ENCODE results near the gene UCN. TPM values are rescaled to one million over a fixed set of nuclear protein-coding genes. Genes with fewer than 3 reads are reported as not detected.

The UCN gene
- total RNA-seq, 1 donor from 2014 or later, result 1.7 TPM

DNA sequence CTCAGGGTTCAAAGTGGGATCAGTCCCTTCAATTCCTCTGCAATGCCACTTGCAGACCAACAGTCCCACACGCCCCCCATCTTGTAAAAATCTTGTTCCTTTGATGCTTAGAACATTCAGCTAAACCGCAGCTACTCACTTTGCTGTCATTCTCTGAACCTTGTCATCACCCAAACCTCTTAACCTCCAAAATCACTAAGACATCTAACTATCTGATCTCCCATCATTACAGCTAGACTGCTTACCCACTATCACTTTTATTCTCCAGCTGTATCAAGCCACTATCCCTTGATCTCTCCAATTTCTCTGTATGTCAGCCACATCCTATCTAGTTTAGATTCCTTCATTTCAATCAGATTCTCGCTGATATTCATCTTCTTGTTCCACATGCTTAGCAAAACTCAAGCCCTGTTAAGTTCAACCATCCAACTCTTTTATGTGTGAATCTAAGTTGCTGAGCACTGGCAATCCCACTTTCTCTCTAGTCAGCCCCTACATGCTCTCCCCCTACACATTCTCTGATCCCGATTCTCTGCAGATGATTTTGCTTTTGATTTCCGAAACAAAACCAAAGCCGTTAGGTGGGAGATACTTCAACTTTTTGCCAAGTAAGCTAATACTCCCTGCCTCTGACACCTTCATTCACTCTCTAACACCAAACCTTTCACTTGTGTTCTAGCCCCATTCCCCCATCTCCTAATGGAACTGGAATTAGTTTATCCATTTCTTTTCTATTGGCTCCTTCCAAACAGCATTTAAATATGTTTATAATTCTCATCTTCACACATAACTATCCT lies 43.8 kb upstream of the UCN start:
- Histone ChIP-seq H3K27me3 (ENCODE audit: control insufficient read depth, insufficient read depth, low read length) (no peaks in the 10 kb centered on the region), H3K4me3 (ENCODE audit: low read depth, low read length) (no peak overlapping the region), H3K36me3 (ENCODE audit: control insufficient read depth, insufficient read depth, low read length) (no peaks in the 10 kb centered on the region)
- no peak for TF ChIP-seq CTCF (IDR thresholded peaks at IDR 0.05; ENCODE audit: insufficient read depth, low read length, poor library complexity, severe bottlenecking)
- no peak for DNase-seq (ENCODE audit: low read depth)

DNA sequence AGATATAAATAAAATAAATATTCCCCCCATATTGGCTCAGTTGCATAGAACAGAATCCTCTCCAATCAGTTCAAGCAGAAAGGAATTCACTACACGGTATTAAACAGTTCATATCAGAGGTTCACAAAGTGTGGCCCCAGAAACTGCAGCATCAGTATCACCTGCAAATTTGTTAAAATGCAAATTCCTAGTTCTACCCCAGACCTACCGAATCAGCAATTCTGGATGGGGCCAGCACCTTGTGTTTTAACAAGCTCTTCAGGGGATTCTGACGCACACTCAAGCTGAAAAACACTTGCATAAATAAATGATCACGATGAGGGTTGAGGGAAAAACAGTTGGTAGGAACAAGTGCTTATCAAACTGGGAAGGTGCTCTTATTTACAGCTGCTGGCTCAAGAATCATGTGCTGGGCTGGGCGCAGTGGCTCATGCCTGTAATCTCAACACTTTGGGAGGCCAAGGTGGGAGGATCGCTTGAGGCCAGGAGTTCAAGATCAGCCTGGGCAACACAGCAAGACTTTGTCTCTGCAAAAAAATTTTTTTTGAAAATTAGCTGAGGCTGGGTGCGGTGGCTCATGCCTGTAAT lies 42.0 kb upstream of the UCN start:
- H3K27me3 ChIP-seq (ENCODE audit: control insufficient read depth, insufficient read depth, low read length), result no peaks in the 10 kb centered on the region
- TF ChIP-seq CTCF (IDR thresholded peaks at IDR 0.05; ENCODE audit: insufficient read depth, low read length, poor library complexity, severe bottlenecking), result no peak
- no peaks in the 10 kb centered on the region for H3K36me3 ChIP-seq (ENCODE audit: control insufficient read depth, insufficient read depth, low read length)
- no peak for DNase-seq (ENCODE audit: low read depth)
- H3K4me3 ChIP-seq (ENCODE audit: low read depth, low read length), result no peak overlapping the region

DNA sequence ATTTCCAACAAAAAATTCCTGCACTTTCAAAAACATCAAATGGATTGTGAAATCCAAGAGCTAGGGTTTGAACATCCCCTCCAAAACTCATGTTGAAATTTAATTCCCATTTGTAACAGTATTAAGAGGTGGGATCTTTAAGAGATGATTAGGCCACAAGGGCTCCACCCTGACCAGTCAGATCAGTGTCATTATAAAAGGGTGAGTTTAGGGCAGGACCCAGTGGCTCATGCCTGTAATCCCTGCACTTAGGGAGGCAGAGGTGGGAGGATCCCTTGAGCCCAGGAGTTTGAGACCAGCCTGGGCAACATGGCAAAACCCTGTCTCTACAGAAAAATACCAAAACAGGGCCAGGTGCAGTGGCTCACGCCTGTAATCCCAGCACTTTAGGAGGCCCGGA lies 39.4 kb upstream of the UCN start:
- TF ChIP-seq CTCF (IDR thresholded peaks at IDR 0.05; ENCODE audit: insufficient read depth, low read length, poor library complexity, severe bottlenecking), result no peak
- Histone ChIP-seq H3K4me3 (ENCODE audit: low read depth, low read length) (no peak overlapping the region), H3K27me3 (ENCODE audit: control insufficient read depth, insufficient read depth, low read length) (no peaks in the 10 kb centered on the region), H3K36me3 (ENCODE audit: control insufficient read depth, insufficient read depth, low read length) (peaks cover 1% of the 10 kb centered on the region)
- no peak for DNase-seq (ENCODE audit: low read depth)

DNA sequence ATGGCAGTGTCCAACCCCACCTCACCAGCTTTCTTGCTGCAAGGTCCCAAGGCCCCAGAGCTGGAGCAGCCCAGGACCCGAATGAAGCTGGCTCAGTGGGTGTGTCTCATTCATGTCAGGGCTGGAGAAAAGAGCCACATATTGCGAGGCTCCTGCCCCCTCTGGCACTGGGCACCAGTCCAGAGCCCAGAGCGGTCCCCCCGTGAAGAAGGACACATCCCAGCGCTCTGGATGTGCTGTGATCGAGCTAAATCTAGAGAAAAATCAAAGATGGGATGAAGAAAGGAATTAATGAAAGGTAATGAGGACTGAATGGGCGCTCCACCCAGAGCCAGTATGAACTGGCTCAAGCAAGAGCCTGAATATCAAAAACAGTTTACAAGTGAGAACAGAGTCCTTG lies 27.9 kb upstream of the UCN start:
- no peak overlapping the region for H3K4me3 ChIP-seq (ENCODE audit: low read depth, low read length)
- DNase-seq (ENCODE audit: low read depth), result no peak
- H3K27me3 ChIP-seq (ENCODE audit: control insufficient read depth, insufficient read depth, low read length), result no peaks in the 10 kb centered on the region
- H3K36me3 ChIP-seq (ENCODE audit: control insufficient read depth, insufficient read depth, low read length), result peaks cover 4% of the 10 kb centered on the region
- TF ChIP-seq CTCF (IDR thresholded peaks at IDR 0.05; ENCODE audit: insufficient read depth, low read length, poor library complexity, severe bottlenecking), result no peak

DNA sequence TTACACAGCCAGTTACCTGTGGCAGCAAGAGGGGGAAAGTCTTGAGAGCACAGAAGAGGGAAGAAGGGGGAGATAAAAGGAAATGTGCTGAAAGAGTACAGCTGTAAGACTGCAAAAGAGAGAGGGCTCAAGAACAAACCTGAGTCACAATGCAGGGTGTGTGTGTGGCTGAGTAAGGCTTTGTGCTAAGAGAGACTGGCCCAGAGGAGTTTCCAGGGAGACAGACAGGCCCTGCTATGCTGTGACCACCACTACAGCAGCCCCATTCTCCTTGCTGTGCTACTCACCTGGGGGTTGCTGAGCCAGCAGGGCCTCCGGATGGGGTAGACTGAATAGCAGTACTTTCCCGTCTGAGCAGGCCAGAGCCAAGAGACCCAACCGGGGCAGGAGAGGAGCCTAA lies 27.1 kb upstream of the UCN start:
- Histone ChIP-seq H3K4me3 (ENCODE audit: low read depth, low read length) (no peak overlapping the region), H3K27me3 (ENCODE audit: control insufficient read depth, insufficient read depth, low read length) (no peaks in the 10 kb centered on the region), H3K36me3 (ENCODE audit: control insufficient read depth, insufficient read depth, low read length) (peaks cover 4% of the 10 kb centered on the region)
- DNase-seq (ENCODE audit: low read depth), result no peak
- TF ChIP-seq CTCF (IDR thresholded peaks at IDR 0.05; ENCODE audit: insufficient read depth, low read length, poor library complexity, severe bottlenecking), result no peak

Measured in kidney epithelial cell (primary cell).